K562 (cell line): ENCODE results near the gene NQO2. TPM values are rescaled to one million over a fixed set of nuclear protein-coding genes. Genes with fewer than 3 reads are reported as not detected.

Experiments
- ATAC-seq: fragments of 200-7000 bp; cut with Tn5 transposase; 3 replicates; pipeline ENCODE4 v1.9.1; 2020; ENCODE audit warnings: moderate library complexity
- BruUV-seq: library from RNA; stranded (reverse); fragments of 400-500 nt; replicated peaks from 2 replicates; lab custom pipeline; 2021; lab: Mats Ljungman, UMichigan
- CTCF ChIA-PET: fragments of 300-600 bp; formaldehyde crosslinking; extraction: SDS; loops from one replicate; lab custom pipeline; 2021; ENCODE audit warnings: low intra/inter-chr PET ratio; lab: Yijun Ruan, JAX
- POLR2A ChIA-PET: fragments of 300-600, 350-650 bp; sonication (Branson Sonifier 250); formaldehyde crosslinking; extraction: SDS; loops from one replicate; lab custom pipeline; 2021; ENCODE audit warnings: antibody characterized with exemption, inconsistent platforms; lab: Yijun Ruan, JAX
- DNase-seq, 4 experiments: peaks; one replicate each; pipeline versions ENCODE4 v3.0.0 to v3.0.0-alpha.2; 2011 to 2018; ENCODE audit warnings: low spot score in 3 of 4, mixed read lengths in 3 of 4; ENCODE audit errors: extremely low read depth in 1 of 4
- FAIRE-seq: peaks from 2 replicates; lab custom pipeline; 2011; peaks lifted over from hg19 to GRCh38; lab: Jason Lieb, UNC
- H2AFZ ChIP-seq: 2 replicates; pipeline ENCODE4 v1.6.0; 2011; ENCODE audit warnings: low read depth, low read length, control low read depth, inconsistent platforms
- H3K27ac ChIP-seq: fragments of 200-600 bp; 3 replicates; pipeline ENCODE4 v1.8.0; 2011; ENCODE audit warnings: low read depth, mild to moderate bottlenecking, control low read depth, inconsistent platforms, low read length, moderate library complexity, mixed read lengths; ENCODE audit errors: extremely low read depth
- H3K27me3 ChIP-seq, 2 experiments: fragments of 300-600 bp in 1 of 2; 2 replicates in 1 of 2; 3 replicates in 1 of 2; pipeline versions ENCODE4 v1.6.0 to v1.8.0; 2011; ENCODE audit warnings: inconsistent platforms in 2 of 2, low read length in 2 of 2, mild to moderate bottlenecking in 1 of 2, mixed read lengths in 1 of 2, moderate library complexity in 1 of 2; ENCODE audit not compliant: control insufficient read depth in 2 of 2, insufficient read depth in 2 of 2
- H3K36me3 ChIP-seq: fragments of 300-600 bp; 3 replicates; pipeline ENCODE4 v1.8.0; 2011; ENCODE audit warnings: mild to moderate bottlenecking, low read length, inconsistent platforms; ENCODE audit not compliant: control insufficient read depth, insufficient read depth
- H3K4me1 ChIP-seq, 2 experiments: fragments of 200-600 bp in 1 of 2; replicated peaks in 1 of 2; 2 replicates in 1 of 2; 3 replicates in 1 of 2; pipeline versions ENCODE4 v1.5.1 to v1.8.0; 2011; ENCODE audit warnings: inconsistent platforms in 2 of 2, low read length in 2 of 2, mild to moderate bottlenecking in 1 of 2, mixed read lengths in 1 of 2, moderate library complexity in 1 of 2; ENCODE audit not compliant: control insufficient read depth in 2 of 2, insufficient read depth in 2 of 2
- H3K4me2 ChIP-seq: 2 replicates; pipeline ENCODE4 v1.6.1; 2011; ENCODE audit warnings: low read length, control low read depth, inconsistent platforms, mixed read lengths; ENCODE audit not compliant: insufficient read depth
- H3K4me3 ChIP-seq: fragments of 200-600 bp; sonication (generic), shearing (Covaris generic); 2 replicates; pipeline ENCODE4 v1.5.1; 2016; ENCODE audit warnings: control low read depth, inconsistent platforms
- H3K79me2 ChIP-seq: fragments of 200-600 bp; 3 replicates; pipeline ENCODE4 v1.8.0; 2011; ENCODE audit warnings: low read length, inconsistent platforms; ENCODE audit not compliant: control insufficient read depth, insufficient read depth
- H3K9ac ChIP-seq, 2 experiments: 2 replicates each; pipeline versions ENCODE4 v1.6.0 to v1.6.1; 2011; ENCODE audit warnings: low read depth in 2 of 2, low read length in 2 of 2, control low read depth in 1 of 2, inconsistent platforms in 1 of 2, mild to moderate bottlenecking in 1 of 2, mixed read lengths in 1 of 2; ENCODE audit not compliant: insufficient read depth in 1 of 2
- H3K9me1 ChIP-seq: one replicate; pipeline ENCODE4 v1.6.0; 2011; ENCODE audit warnings: inconsistent platforms, mild to moderate bottlenecking, low read length, moderate library complexity; ENCODE audit not compliant: control insufficient read depth, insufficient read depth
- H3K9me3 ChIP-seq: replicated peaks from 2 replicates; pipeline ENCODE4 v1.5.1; 2011; ENCODE audit warnings: low read depth, low read length, inconsistent platforms; ENCODE audit not compliant: control insufficient read depth, insufficient read depth
- H4K20me1 ChIP-seq: replicated peaks from 2 replicates; pipeline ENCODE4 v1.6.1; 2011; ENCODE audit warnings: low read length, inconsistent platforms, mixed read lengths; ENCODE audit not compliant: control insufficient read depth, insufficient read depth
- CBFA2T3 ChIP-seq: fragments of 450-650 bp; IDR thresholded peaks from 2 replicates; pipeline ENCODE4 v1.6.1; 2017
- CBX2 ChIP-seq: fragments of 200-600 bp; sonication (generic); IDR thresholded peaks from one replicate; pipeline ENCODE4 v1.6.1; 2012; ENCODE audit warnings: mild to moderate bottlenecking, low read length, inconsistent platforms; ENCODE audit not compliant: insufficient read depth, poor library complexity, severe bottlenecking
- CBX8 ChIP-seq: fragments of 200-600 bp; sonication (generic); IDR thresholded peaks from 2 replicates; pipeline ENCODE4 v1.6.1; 2012; ENCODE audit warnings: borderline replicate concordance, mixed run types, low read depth, mild to moderate bottlenecking, moderate library complexity, mixed read lengths, low read length, control low read depth, inconsistent platforms; ENCODE audit not compliant: poor library complexity, severe bottlenecking; ENCODE audit errors: extremely low read depth
- CTCF ChIP-seq, 3 experiments: IDR thresholded peaks in 2 of 3; conservative IDR thresholded peaks in 1 of 3; 2 replicates each; pipeline ENCODE4 v1.5.1; 2011 to 2012; ENCODE audit warnings: low read length in 3 of 3, mild to moderate bottlenecking in 3 of 3, control low read depth in 2 of 3, improper control_type of control experiment in 1 of 3, inconsistent platforms in 1 of 3, low read depth in 1 of 3, mixed read lengths in 1 of 3, moderate library complexity in 1 of 3; ENCODE audit not compliant: insufficient read depth in 2 of 3
- DPF2 ChIP-seq: fragments of 450-650 bp; IDR thresholded peaks from 2 replicates; pipeline ENCODE4 v1.6.1; 2016
- EHMT2 ChIP-seq: fragments of 450-650 bp; IDR thresholded peaks from 2 replicates; pipeline ENCODE4 v1.6.1; 2018; ENCODE audit warnings: antibody characterized with exemption
- FIP1L1 ChIP-seq: fragments of 200-400 bp; formaldehyde crosslinking; IDR thresholded peaks from 2 replicates; pipeline ENCODE4 v1.6.1; 2018; ENCODE audit warnings: mild to moderate bottlenecking, low read depth, low read length; ENCODE audit not compliant: poor library complexity, severe bottlenecking
- HBP1 ChIP-seq: fragments of 450-650 bp; formaldehyde crosslinking; IDR thresholded peaks from 2 replicates; pipeline ENCODE4 v1.4.0; 2022; ENCODE audit warnings: missing genetic modification characterization
- HMGN3 ChIP-seq: IDR thresholded peaks from 2 replicates; pipeline ENCODE4 v1.6.1; 2011; ENCODE audit warnings: borderline replicate concordance, low read depth, mild to moderate bottlenecking, mixed read lengths, low read length; ENCODE audit not compliant: insufficient read length; ENCODE audit errors: extremely low read depth
- IRF9 ChIP-seq: fragments of 450-650 bp; IDR thresholded peaks from 2 replicates; pipeline ENCODE4 v1.6.1; 2016; ENCODE audit warnings: missing biosample characterization, missing genetic modification characterization
- KAT7 ChIP-seq: sonication (generic); formaldehyde crosslinking; IDR thresholded peaks from 2 replicates; pipeline ENCODE4 v1.8.0; 2022; ENCODE audit warnings: missing genetic modification reagents, mild to moderate bottlenecking, borderline replicate concordance
- KHSRP ChIP-seq: fragments of 450-650 bp; IDR thresholded peaks from 2 replicates; pipeline ENCODE4 v1.6.1; 2017
- NFIC ChIP-seq: fragments of 450-650 bp; IDR thresholded peaks from 2 replicates; pipeline ENCODE4 v1.6.1; 2017; ENCODE audit warnings: mild to moderate bottlenecking, inconsistent platforms
- NR4A1 ChIP-seq, 2 experiments: fragments of 250-450 bp in 1 of 2; fragments of 450-650 bp in 1 of 2; sonication (Bioruptor Pico) in 1 of 2; IDR thresholded peaks; 2 replicates each; pipeline versions ENCODE4 v1.4.0 to v1.6.1; 2016 to 2020; ENCODE audit warnings: mild to moderate bottlenecking in 2 of 2, missing compliant biosample characterization in 1 of 2, missing genetic modification characterization in 1 of 2, moderate library complexity in 1 of 2
- RBFOX2 ChIP-seq: fragments of 200-400 bp; formaldehyde crosslinking; IDR thresholded peaks from 2 replicates; pipeline ENCODE4 v1.6.1; 2017; ENCODE audit warnings: low read depth, mild to moderate bottlenecking, low read length, moderate library complexity
- RBM25 ChIP-seq: fragments of 200-400 bp; formaldehyde crosslinking; IDR thresholded peaks from 2 replicates; pipeline ENCODE4 v1.6.1; 2018; ENCODE audit warnings: low read length, low read depth, moderate library complexity; ENCODE audit not compliant: severe bottlenecking
- SAFB ChIP-seq: fragments of 200-400 bp; formaldehyde crosslinking; IDR thresholded peaks from 2 replicates; pipeline ENCODE4 v1.6.1; 2017; ENCODE audit warnings: low read depth, low read length, borderline replicate concordance
- TEAD1 ChIP-seq, 2 experiments: fragments of 450-650 bp in 1 of 2; sonication (generic) in 1 of 2; formaldehyde crosslinking; IDR thresholded peaks; 2 replicates each; pipeline versions ENCODE4 v1.4.0 to v1.8.0; 2020 to 2022; ENCODE audit warnings: mild to moderate bottlenecking in 2 of 2, missing genetic modification reagents in 1 of 2
- ZNF76 ChIP-seq: fragments of 250-450 bp; sonication (Bioruptor Pico); IDR thresholded peaks from 2 replicates; pipeline ENCODE4 v1.4.0; 2020; ENCODE audit warnings: mild to moderate bottlenecking, moderate library complexity, borderline replicate concordance
- WGBS: fragments of 100-300 bp; shearing (Covaris generic); methylation state at CpG from one replicate; pipeline ENCODE4 v1.1.6; 2016; ENCODE audit warnings: low coverage, mixed read lengths; ENCODE audit not compliant: insufficient coverage; ENCODE audit errors: missing lambda C conversion rate; 5-methylcytosine and 5-hydroxymethylcytosine counted together
- in situ Hi-C: fragments of 300-500 bp; cut with MboI; formaldehyde crosslinking; loops from 4 replicates; pipeline ENCODE4 v1.15.0; 2018; ENCODE audit warnings: inconsistent platforms, mixed read lengths
- intact Hi-C: fragments of 100-400 bp; cut with micrococcal nuclease; formaldehyde crosslinking; loops from 2 replicates; pipeline ENCODE4 v1.14.2; 2022
- polyA plus RNA-seq, 8 experiments: library from polyadenylated mRNA; depleted of rRNA in 4 of 8; stranded (reverse) in 5 of 8; unstranded in 3 of 8; fragments of >200 nt; fragmentation: Nextera tagmentation in 2 of 8; fragmentation: Illumina TruSeq in 1 of 8; extraction: Ambion mirVana in 2 of 8; extraction: Trizol in 1 of 8; gene quantifications; 2 replicates each; pipeline versions ENCODE4 v1.2.1 to v1.2.3, GENCODE V29; 2011 to 2014; ENCODE audit warnings: inconsistent platforms in 1 of 8, missing spikeins in 1 of 8
- total RNA-seq, 7 experiments: library from RNA; depleted of rRNA in 6 of 7; stranded (reverse); fragments of >200 nt in 6 of 7; fragmentation: Illumina TruSeq in 2 of 7; extraction: Trizol in 2 of 7; gene quantifications; 2 replicates each; pipeline versions ENCODE4 v1.2.1 to v1.2.3, GENCODE V29; 2011 to 2021; ENCODE audit warnings: low replicate concordance in 1 of 7

Gene NQO2
- total and polyA plus RNA-seq, 9 of the 15 experiments (the other 6 are each of a cell fraction or from before 2014, with no cell fraction given) = 54.6 to 214 (median 116) TPM

- Histone ChIP-seq H3K79me2 (peaks cover 37% of the 10 kb centered on the region), H3K9me3 (peaks cover 8% of the 10 kb centered on the region; the same call in 1 of the 2 replicates), H3K4me1 (peaks cover 7 to 15% of the 10 kb centered on the region in 2 experiments; a peak in 4 of 5 replicates), H3K4me3 (no peak overlapping the region), H4K20me1 (no peaks in the 10 kb centered on the region), H3K9me1 (no peaks in the 10 kb centered on the region), H3K27ac (no peak overlapping the region), H2AFZ (no peak overlapping the region), H3K9ac (peak overlapping the region in 1 of 2 experiments; percentile 65; a peak in 2 of 4 replicates), H3K4me2 (no peak overlapping the region), H3K36me3 (peaks cover 85% of the 10 kb centered on the region), H3K27me3 (no peaks in the 10 kb centered on the region)
- BruUV-seq = no TSS peak
- ChIA-PET POLR2A (interaction anchor here (0.6 to 7.2 kb wide), 2 partner anchors 16 to 621 kb away, joined by 3 to 87 read pairs; no protein-coding TSS in a partner anchor), CTCF (interaction anchor here (1.0 kb wide), 1 partner anchor 50 kb away, joined by 3 read pairs; no protein-coding TSS in a partner anchor)
- no peak for DNase-seq
- in situ Hi-C loops (no loop called here), intact Hi-C loops (no loop called here)
- WGBS = 93% methylated on average over 7 of the region's 9 CpGs
- ATAC-seq = no peak
- FAIRE-seq = no peak
- no peak for TF ChIP-seq NR4A1 (CRISPR knock-in tag; IDR thresholded peaks at IDR 0.05)
- TF ChIP-seq NR4A1 (tag; IDR thresholded peaks at IDR 0.05) = no peak
- TF ChIP-seq NFIC = no peak
- peak; percentile 43; the same call in 1 of the 2 replicates for TF ChIP-seq RBFOX2
- no peak for TF ChIP-seq CTCF (IDR thresholded peaks at IDR 0.05 in 2 of 3, conservative IDR thresholded peaks at IDR 0.05 in 1 of 3; ENCODE audit: insufficient read depth in 2 of 3, low read depth in 1 of 3, low read length in 3 of 3)
- no peak for TF ChIP-seq IRF9
- TF ChIP-seq DPF2 = no peak
- TF ChIP-seq CBX2 = no peak
- TF ChIP-seq SAFB = no peak
- TF ChIP-seq CBFA2T3 = no peak
- TF ChIP-seq FIP1L1 = no peak
- no peak for TF ChIP-seq KAT7 (CRISPR knock-in tag)
- no peak for TF ChIP-seq EHMT2
- TF ChIP-seq HBP1 (CRISPR knock-in tag) = no peak
- no peak for TF ChIP-seq HMGN3
- TF ChIP-seq CBX8 = no peak
- no peak for TF ChIP-seq KHSRP
- no peak for TF ChIP-seq RBM25
- TF ChIP-seq TEAD1 (CRISPR knock-in tag; IDR thresholded peaks at IDR 0.05) = no peak
- TF ChIP-seq ZNF76 (CRISPR knock-in tag) = no peak
Measured at GRCh38 chr6:3005874-3006273, 6.2 kb downstream of the NQO2 start.
